K562 (cell line): ENCODE results near the gene MAN1B1. TPM values are rescaled to one million over a fixed set of nuclear protein-coding genes. Genes with fewer than 3 reads are reported as not detected.

Source experiments
- BACH1 ChIP-seq: fragments of 200-800 bp; sonication (Bioruptor generic); IDR thresholded peaks from 2 replicates; pipeline ENCODE4 v1.6.1; 2016; ENCODE audit warnings: missing genetic modification characterization, missing compliant biosample characterization
- CBFA2T3 ChIP-seq: fragments of 450-650 bp; IDR thresholded peaks from 2 replicates; pipeline ENCODE4 v1.6.1; 2017
- ELF1 ChIP-seq: fragments of 200-800 bp; sonication (Bioruptor generic); IDR thresholded peaks from 2 replicates; pipeline ENCODE4 v1.6.1; 2016; ENCODE audit warnings: missing genetic modification characterization, missing compliant biosample characterization
- HDGF ChIP-seq: fragments of 450-650 bp; IDR thresholded peaks from 2 replicates; pipeline ENCODE4 v1.6.1; 2016
- HOMEZ ChIP-seq: fragments of 250-450 bp; sonication (Bioruptor Pico); IDR thresholded peaks from 2 replicates; pipeline ENCODE4 v1.4.0; 2020; ENCODE audit warnings: mild to moderate bottlenecking, moderate library complexity
- IRF1 ChIP-seq: sonication (generic); formaldehyde crosslinking; IDR thresholded peaks from 2 replicates; pipeline ENCODE4 v1.8.0; 2022; ENCODE audit warnings: missing genetic modification reagents, mild to moderate bottlenecking, borderline replicate concordance
- MBD1 ChIP-seq: fragments of 250-450 bp; sonication (Bioruptor Pico); IDR thresholded peaks from 2 replicates; pipeline ENCODE4 v1.8.0; 2022; ENCODE audit warnings: inconsistent platforms
- NCOA4 ChIP-seq: fragments of 450-650 bp; IDR thresholded peaks from 2 replicates; pipeline ENCODE4 v1.6.1; 2018; ENCODE audit warnings: mild to moderate bottlenecking; ENCODE audit not compliant: partially characterized antibody
- PRMT5 ChIP-seq: sonication (generic); formaldehyde crosslinking; IDR thresholded peaks from 2 replicates; pipeline ENCODE4 v1.5.0; 2020; ENCODE audit warnings: missing genetic modification reagents
- RBM17 ChIP-seq: fragments of 200-400 bp; formaldehyde crosslinking; IDR thresholded peaks from 2 replicates; pipeline ENCODE4 v1.6.1; 2017; ENCODE audit warnings: low read depth, mild to moderate bottlenecking, low read length, borderline replicate concordance
- SIN3A ChIP-seq, 2 experiments: fragments of 150-350 bp in 1 of 2; IDR thresholded peaks; 2 replicates each; pipeline ENCODE4 v1.6.1; 2011 to 2016; ENCODE audit warnings: borderline replicate concordance in 2 of 2, low read depth in 2 of 2, low read length in 2 of 2, mild to moderate bottlenecking in 2 of 2, moderate library complexity in 2 of 2; ENCODE audit not compliant: control insufficient read depth in 1 of 2
- SOX6 ChIP-seq: fragments of 450-650 bp; IDR thresholded peaks from 2 replicates; pipeline ENCODE4 v1.6.1; 2014; ENCODE audit warnings: mild to moderate bottlenecking
- SRSF9 ChIP-seq: fragments of 200-400 bp; formaldehyde crosslinking; IDR thresholded peaks from 2 replicates; pipeline ENCODE4 v1.6.1; 2017; ENCODE audit warnings: low read depth, low read length, borderline replicate concordance
- TGIF2 ChIP-seq: sonication (generic); formaldehyde crosslinking; IDR thresholded peaks from 2 replicates; pipeline ENCODE4 v1.8.1; 2022; ENCODE audit warnings: mild to moderate bottlenecking, missing genetic modification reagents, moderate library complexity
- ZBED1 ChIP-seq: IDR thresholded peaks from 2 replicates; pipeline ENCODE4 v1.6.1; 2014
- ZFP1 ChIP-seq: fragments of 450-650 bp; formaldehyde crosslinking; IDR thresholded peaks from 2 replicates; pipeline ENCODE4 v1.4.0; 2020; ENCODE audit warnings: mild to moderate bottlenecking, mixed read lengths
- ZKSCAN8 ChIP-seq: fragments of 200-800 bp; sonication (Bioruptor generic); IDR thresholded peaks from 2 replicates; pipeline ENCODE4 v1.6.1; 2016; ENCODE audit warnings: missing genetic modification characterization, missing compliant biosample characterization
- ZNF197 ChIP-seq: fragments of 200-800 bp; sonication (Bioruptor generic); IDR thresholded peaks from 2 replicates; pipeline ENCODE4 v1.6.1; 2016; ENCODE audit warnings: low read depth, missing genetic modification characterization, missing compliant biosample characterization
- polyA plus RNA-seq, 8 experiments: library from polyadenylated mRNA; depleted of rRNA in 4 of 8; stranded (reverse) in 5 of 8; unstranded in 3 of 8; fragments of >200 nt; fragmentation: Nextera tagmentation in 2 of 8; fragmentation: Illumina TruSeq in 1 of 8; extraction: Ambion mirVana in 2 of 8; extraction: Trizol in 1 of 8; gene quantifications; 2 replicates each; pipeline versions ENCODE4 v1.2.1 to v1.2.3, GENCODE V29; 2011 to 2014; ENCODE audit warnings: inconsistent platforms in 1 of 8, missing spikeins in 1 of 8
- total RNA-seq, 7 experiments: library from RNA; depleted of rRNA in 6 of 7; stranded (reverse); fragments of >200 nt in 6 of 7; fragmentation: Illumina TruSeq in 2 of 7; extraction: Trizol in 2 of 7; gene quantifications; 2 replicates each; pipeline versions ENCODE4 v1.2.1 to v1.2.3, GENCODE V29; 2011 to 2021; ENCODE audit warnings: low replicate concordance in 1 of 7
- TF ChIP-seq, protein P1 (sequence below), 2 experiments: IDR thresholded peaks; 2 replicates each; pipeline ENCODE4 v1.6.1; 2011; ENCODE audit warnings: borderline replicate concordance in 1 of 2, control low read depth in 1 of 2, low read depth in 1 of 2, low read length in 1 of 2, mild to moderate bottlenecking in 1 of 2, mixed read lengths in 1 of 2, moderate library complexity in 1 of 2; ENCODE audit not compliant: insufficient read depth in 1 of 2, insufficient read length in 1 of 2, poor library complexity in 1 of 2, severe bottlenecking in 1 of 2; ENCODE audit errors: extremely low read depth in 1 of 2

The MAN1B1 gene
- total and polyA plus RNA-seq, 9 of the 15 experiments (the other 6 are each of a cell fraction or from before 2014, with no cell fraction given) = 0.55 to 36.6 (median 27.3) TPM

DNA sequence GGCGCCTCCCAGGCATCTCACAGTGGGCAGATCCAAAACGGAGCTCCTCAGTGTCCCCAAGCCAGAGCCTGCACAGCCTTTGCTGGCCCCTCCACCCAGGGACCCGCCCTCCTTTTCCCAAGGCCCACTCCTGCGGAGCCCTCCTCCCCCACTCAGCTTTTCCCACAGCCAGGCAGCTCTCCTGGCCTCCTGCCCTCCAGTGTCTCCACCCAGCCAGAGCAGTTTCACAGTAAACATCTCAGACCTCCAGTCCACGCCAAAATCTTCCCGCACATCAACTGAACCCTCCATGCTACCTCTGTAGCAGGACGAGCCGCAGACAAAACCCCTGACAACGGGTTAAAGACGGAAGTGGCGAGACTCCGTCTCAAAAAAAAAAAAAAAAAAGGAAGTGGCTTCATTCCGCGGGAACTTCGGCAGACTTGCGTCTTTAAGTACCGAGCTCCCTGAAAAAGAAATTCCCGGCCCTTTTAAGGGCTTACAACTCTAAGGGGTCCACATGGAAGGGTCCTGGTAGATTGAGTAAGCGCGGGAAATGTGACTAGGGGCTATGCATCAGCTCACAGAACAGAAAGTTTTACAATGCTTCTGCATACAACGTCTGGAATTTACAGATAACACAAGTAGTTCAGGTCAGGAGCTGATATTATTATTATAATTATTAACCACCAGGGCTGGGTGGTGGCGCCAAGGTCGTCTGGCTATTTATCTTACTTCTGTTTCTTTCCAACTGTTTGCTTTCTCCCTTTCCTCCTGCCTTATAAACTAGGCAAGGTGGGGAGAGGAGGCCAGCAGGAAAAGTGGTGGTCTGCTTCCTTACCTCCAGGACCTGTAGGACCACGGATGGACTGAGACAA is 40.7 kb downstream of the MAN1B1 start (continued):
- TF ChIP-seq HOMEZ (CRISPR knock-in tag) (no peak), PRMT5 (CRISPR knock-in tag) (no peak), TGIF2 (CRISPR knock-in tag) (no peak), CBFA2T3 (peak; percentile 49; the same call in 1 of the 2 replicates), MBD1 (CRISPR knock-in tag) (no peak), IRF1 (CRISPR knock-in tag) (no peak), RBM17 (no peak), ZNF197 (CRISPR knock-in tag) (no peak), SIN3A (IDR thresholded peaks at IDR 0.05; ENCODE audit: borderline replicate concordance in 2 of 2, control insufficient read depth in 1 of 2, low read depth in 2 of 2, low read length in 2 of 2) (peak; percentile 23 to 63; a peak in 2 of 4 replicates), ZBED1 (no peak), SOX6 (peak; percentile 27; the same call in 1 of the 2 replicates), SRSF9 (no peak), HDGF (no peak), BACH1 (tag) (no peak), NCOA4 (no peak), ELF1 (tag) (peak; percentile 81), ZKSCAN8 (CRISPR knock-in tag) (peak; percentile 50; the same call in 1 of the 2 replicates), ZFP1 (no peak)
- TF ChIP-seq, protein P1, sequence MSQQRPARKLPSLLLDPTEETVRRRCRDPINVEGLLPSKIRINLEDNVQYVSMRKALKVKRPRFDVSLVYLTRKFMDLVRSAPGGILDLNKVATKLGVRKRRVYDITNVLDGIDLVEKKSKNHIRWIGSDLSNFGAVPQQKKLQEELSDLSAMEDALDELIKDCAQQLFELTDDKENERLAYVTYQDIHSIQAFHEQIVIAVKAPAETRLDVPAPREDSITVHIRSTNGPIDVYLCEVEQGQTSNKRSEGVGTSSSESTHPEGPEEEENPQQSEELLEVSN (IDR thresholded peaks at IDR 0.05; ENCODE audit: borderline replicate concordance in 1 of 2, extremely low read depth in 1 of 2, insufficient read depth in 1 of 2, insufficient read length in 1 of 2, low read depth in 1 of 2, low read length in 1 of 2, poor library complexity in 1 of 2, severe bottlenecking in 1 of 2) = no peak
